WTC11 (cell line): Measurements from ENCODE around the gene C14orf132. TPM values are rescaled to one million over a fixed set of nuclear protein-coding genes. Genes with fewer than 3 reads are reported as not detected.
A peak's percentile ranks its signal among the peaks of the same experiment; 100 is the strongest.

Experiments used
- ATAC-seq: fragments of 200-7000 bp; cut with Tn5 transposase; 2 replicates; pipeline ENCODE4 v1.10.0; 2021; ENCODE audit warnings: mild to moderate bottlenecking, moderate library complexity
- CTCF ChIA-PET: fragments of 300-600 bp; sonication (Branson Sonifier 250); formaldehyde crosslinking; loops from one replicate; lab custom pipeline; 2021; ENCODE audit warnings: antibody characterized with exemption; lab: Charles Lee
- POLR2A ChIA-PET: fragments of 350-600 bp; sonication (Branson Sonifier 250); formaldehyde crosslinking; loops from one replicate; lab custom pipeline; 2021; ENCODE audit warnings: antibody characterized with exemption; lab: Charles Lee
- DNase-seq: peaks from one replicate; pipeline ENCODE4 v3.0.0; 2021; ENCODE audit warnings: low spot score
- H3K27ac Mint-ChIP-seq: 2 replicates; pipeline ENCODE4 v1.8.0; 2021; ENCODE audit warnings: mixed read lengths
- H3K27me3 Mint-ChIP-seq: 2 replicates; pipeline ENCODE4 v1.8.0; 2021; ENCODE audit warnings: low read depth, mild to moderate bottlenecking, moderate library complexity, mixed read lengths
- H3K36me3 Mint-ChIP-seq: 2 replicates; pipeline ENCODE4 v1.8.0; 2021; ENCODE audit warnings: mixed read lengths
- H3K4me1 Mint-ChIP-seq: 2 replicates; pipeline ENCODE4 v1.8.0; 2022; ENCODE audit warnings: mixed read lengths
- H3K4me3 Mint-ChIP-seq: 2 replicates; pipeline ENCODE4 v1.8.0; 2021; ENCODE audit warnings: mild to moderate bottlenecking, moderate library complexity, mixed read lengths
- H3K9me3 Mint-ChIP-seq: 2 replicates; pipeline ENCODE4 v1.8.0; 2021; ENCODE audit warnings: mixed read lengths
- AFF4 ChIP-seq: sonication (generic); formaldehyde crosslinking; IDR thresholded peaks from 2 replicates; pipeline ENCODE4 v1.8.1; 2023; ENCODE audit warnings: mild to moderate bottlenecking, missing genetic modification reagents, borderline replicate concordance
- ATF1 ChIP-seq: sonication (generic); formaldehyde crosslinking; IDR thresholded peaks from 2 replicates; pipeline ENCODE4 v1.8.1; 2023; ENCODE audit warnings: mild to moderate bottlenecking, moderate library complexity, missing genetic modification reagents
- MAX ChIP-seq: sonication (generic); formaldehyde crosslinking; IDR thresholded peaks from 2 replicates; pipeline ENCODE4 v1.8.0; 2022; ENCODE audit warnings: mild to moderate bottlenecking, missing genetic modification reagents
- PRRX2 ChIP-seq: fragments of 250-450 bp; sonication (Bioruptor Pico); IDR thresholded peaks from 2 replicates; pipeline ENCODE4 v1.8.0; 2021; ENCODE audit warnings: mild to moderate bottlenecking
- RORB ChIP-seq: fragments of 250-450 bp; sonication (Bioruptor Pico); IDR thresholded peaks from 2 replicates; pipeline ENCODE4 v1.9.0; 2021; ENCODE audit warnings: mild to moderate bottlenecking
- SOX15 ChIP-seq: fragments of 250-450 bp; sonication (Bioruptor Pico); IDR thresholded peaks from 2 replicates; pipeline ENCODE4 v1.9.0; 2021; ENCODE audit warnings: mild to moderate bottlenecking
- SP1 ChIP-seq: sonication (generic); formaldehyde crosslinking; conservative IDR thresholded peaks from 2 replicates; pipeline ENCODE4 v1.8.1; 2022; ENCODE audit warnings: missing genetic modification reagents
- ZMAT4 ChIP-seq: fragments of 250-450 bp; sonication (Bioruptor Pico); IDR thresholded peaks from 2 replicates; pipeline ENCODE4 v1.9.0; 2021; ENCODE audit warnings: mild to moderate bottlenecking
- ZNF138 ChIP-seq: sonication (generic); formaldehyde crosslinking; conservative IDR thresholded peaks from 2 replicates; pipeline ENCODE4 v1.8.1; 2022; ENCODE audit warnings: mild to moderate bottlenecking, moderate library complexity, missing genetic modification reagents
- ZNF263 ChIP-seq: sonication (generic); formaldehyde crosslinking; IDR thresholded peaks from 2 replicates; pipeline ENCODE4 v1.8.1; 2022; ENCODE audit warnings: low read depth, mild to moderate bottlenecking, moderate library complexity, missing genetic modification reagents
- ZNF416 ChIP-seq: fragments of 250-450 bp; sonication (Bioruptor Pico); IDR thresholded peaks from 2 replicates; pipeline ENCODE4 v1.9.0; 2021; ENCODE audit warnings: mild to moderate bottlenecking, inconsistent platforms
- total RNA-seq: library from RNA; stranded (reverse); gene quantifications from 3 replicates; pipeline ENCODE4 v1.2.3, GENCODE V29; 2021
- TF ChIP-seq, protein P1 (sequence below): sonication (generic); formaldehyde crosslinking; IDR thresholded peaks from 2 replicates; pipeline ENCODE4 v1.8.1; 2022; ENCODE audit warnings: low read depth, missing genetic modification reagents, borderline replicate concordance
- TF ChIP-seq, protein P2 (sequence below): sonication (generic); formaldehyde crosslinking; IDR thresholded peaks from 2 replicates; pipeline ENCODE4 v1.8.0; 2022; ENCODE audit warnings: mild to moderate bottlenecking, missing genetic modification reagents
- TF ChIP-seq, protein P3 (sequence below): fragments of 250-450 bp; sonication (Bioruptor Pico); IDR thresholded peaks from 2 replicates; pipeline ENCODE4 v1.8.0; 2021; ENCODE audit warnings: mild to moderate bottlenecking
- TF ChIP-seq, protein P4 (sequence below): sonication (generic); formaldehyde crosslinking; IDR thresholded peaks from 2 replicates; pipeline ENCODE4 v1.8.0; 2023; ENCODE audit warnings: missing genetic modification reagents
- TF ChIP-seq, protein P5 (sequence below): sonication (generic); formaldehyde crosslinking; IDR thresholded peaks from 2 replicates; pipeline ENCODE4 v1.8.0; 2023; ENCODE audit warnings: missing genetic modification reagents, mild to moderate bottlenecking, borderline replicate concordance
- TF ChIP-seq, protein P6 (sequence below): sonication (generic); formaldehyde crosslinking; IDR thresholded peaks from 2 replicates; pipeline ENCODE4 v1.8.1; 2022; ENCODE audit warnings: mild to moderate bottlenecking, missing genetic modification reagents, moderate library complexity, borderline replicate concordance

Gene C14orf132
- total RNA-seq, 1 experiment from 2014 or later = 14.1 TPM

DNA sequence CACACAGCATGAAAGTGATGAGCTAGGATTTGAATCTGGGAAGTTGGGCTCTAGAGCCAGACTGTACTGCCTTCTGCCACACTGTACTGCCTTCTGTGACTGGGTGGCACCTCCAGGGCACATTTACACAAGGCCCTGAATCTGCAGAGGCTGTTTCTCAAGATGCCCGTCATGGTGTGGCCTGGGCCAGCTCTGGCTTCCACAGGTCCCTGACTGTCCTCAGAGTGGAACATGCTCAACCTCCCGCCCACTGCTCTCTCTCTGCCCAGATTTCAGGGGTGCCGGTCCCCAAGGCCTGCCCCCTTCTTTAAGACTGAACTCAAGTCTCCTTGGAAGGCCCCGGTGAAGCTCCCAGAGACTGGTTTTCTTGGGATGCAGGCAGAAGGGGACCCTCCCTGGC lies 50.2 kb downstream of the C14orf132 start:
- CTCF ChIA-PET = interaction anchor here (2.0 to 3.4 kb wide), 3 partner anchors 9 to 33 kb away, joined by 6 to 14 read pairs (median 14); no protein-coding TSS in a partner anchor
- Mint-ChIP-seq H3K9me3 (no peaks in the 10 kb centered on the region), H3K27me3 (no peaks in the 10 kb centered on the region), H3K36me3 (peaks cover 11% of the 10 kb centered on the region), H3K27ac (no peak overlapping the region), H3K4me3 (no peak overlapping the region), H3K4me1 (peaks cover 8% of the 10 kb centered on the region)
- TF ChIP-seq SP1 (CRISPR knock-in tag) (no peak), AFF4 (CRISPR knock-in tag) (no peak), ATF1 (CRISPR knock-in tag) (no peak), ZNF416 (no peak)
- TF ChIP-seq, protein P1, sequence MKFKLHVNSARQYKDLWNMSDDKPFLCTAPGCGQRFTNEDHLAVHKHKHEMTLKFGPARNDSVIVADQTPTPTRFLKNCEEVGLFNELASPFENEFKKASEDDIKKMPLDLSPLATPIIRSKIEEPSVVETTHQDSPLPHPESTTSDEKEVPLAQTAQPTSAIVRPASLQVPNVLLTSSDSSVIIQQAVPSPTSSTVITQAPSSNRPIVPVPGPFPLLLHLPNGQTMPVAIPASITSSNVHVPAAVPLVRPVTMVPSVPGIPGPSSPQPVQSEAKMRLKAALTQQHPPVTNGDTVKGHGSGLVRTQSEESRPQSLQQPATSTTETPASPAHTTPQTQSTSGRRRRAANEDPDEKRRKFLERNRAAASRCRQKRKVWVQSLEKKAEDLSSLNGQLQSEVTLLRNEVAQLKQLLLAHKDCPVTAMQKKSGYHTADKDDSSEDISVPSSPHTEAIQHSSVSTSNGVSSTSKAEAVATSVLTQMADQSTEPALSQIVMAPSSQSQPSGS (CRISPR knock-in tag) = no peak
- POLR2A ChIA-PET = no interaction called here
- no peak for ATAC-seq
- DNase-seq = no peak

DNA sequence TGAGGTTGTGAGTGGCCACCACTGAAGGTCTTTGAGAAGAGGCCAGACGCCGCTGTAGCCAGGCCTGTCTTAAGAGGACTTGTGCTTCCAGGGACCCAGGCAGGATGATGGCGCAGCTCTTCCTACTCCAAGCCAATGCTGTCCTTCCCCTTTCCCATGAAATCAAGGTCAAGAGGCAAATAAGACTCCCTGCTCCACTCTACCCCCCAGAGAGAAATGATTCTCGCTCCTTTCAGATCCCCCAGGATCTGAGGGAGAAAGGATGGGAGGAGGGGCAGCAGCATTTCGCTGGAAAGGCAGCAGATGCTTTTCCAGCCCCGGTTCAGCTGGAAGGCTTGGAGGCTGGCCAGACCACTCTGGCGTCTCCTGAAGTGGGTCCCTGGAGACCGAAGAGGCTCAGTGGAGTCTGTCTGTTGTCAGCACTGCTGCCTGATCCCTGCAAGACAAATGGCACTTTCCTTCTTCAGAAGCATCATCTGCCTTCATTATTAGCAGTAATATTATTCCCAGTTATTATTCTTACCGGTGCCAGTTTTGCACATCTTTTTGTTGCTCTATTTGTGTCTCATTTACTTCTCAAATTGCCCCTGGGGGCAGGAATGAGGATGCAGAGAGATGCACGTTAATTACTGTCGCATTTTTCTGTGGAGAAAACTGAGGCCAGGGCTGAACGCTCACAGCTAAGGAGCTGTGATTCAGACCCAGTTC lies 51.4 kb downstream of the C14orf132 start:
- no peaks in the 10 kb centered on the region for H3K27me3 Mint-ChIP-seq
- ChIA-PET POLR2A (interaction anchor here (0.7 to 1.5 kb wide), 2 partner anchors 40 to 122 kb away, joined by 3 to 4 read pairs; no protein-coding TSS in a partner anchor), CTCF (interaction anchor here (0.8 to 3.4 kb wide), 5 partner anchors 8 to 185 kb away, joined by 3 to 14 read pairs (median 6); no protein-coding TSS in a partner anchor)
- H3K4me3 Mint-ChIP-seq = no peak overlapping the region
- DNase-seq (no peak), ATAC-seq (peak; percentile 26; the same call in 1 of the 2 replicates)
- no peak overlapping the region for H3K27ac Mint-ChIP-seq
- peaks cover 11% of the 10 kb centered on the region for H3K36me3 Mint-ChIP-seq
- no peaks in the 10 kb centered on the region for H3K9me3 Mint-ChIP-seq
- peaks cover 8% of the 10 kb centered on the region for H3K4me1 Mint-ChIP-seq
- TF ChIP-seq, protein P2, sequence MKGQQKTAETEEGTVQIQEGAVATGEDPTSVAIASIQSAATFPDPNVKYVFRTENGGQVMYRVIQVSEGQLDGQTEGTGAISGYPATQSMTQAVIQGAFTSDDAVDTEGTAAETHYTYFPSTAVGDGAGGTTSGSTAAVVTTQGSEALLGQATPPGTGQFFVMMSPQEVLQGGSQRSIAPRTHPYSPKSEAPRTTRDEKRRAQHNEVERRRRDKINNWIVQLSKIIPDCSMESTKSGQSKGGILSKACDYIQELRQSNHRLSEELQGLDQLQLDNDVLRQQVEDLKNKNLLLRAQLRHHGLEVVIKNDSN (CRISPR knock-in tag) = no peak
- TF ChIP-seq, protein P3, sequence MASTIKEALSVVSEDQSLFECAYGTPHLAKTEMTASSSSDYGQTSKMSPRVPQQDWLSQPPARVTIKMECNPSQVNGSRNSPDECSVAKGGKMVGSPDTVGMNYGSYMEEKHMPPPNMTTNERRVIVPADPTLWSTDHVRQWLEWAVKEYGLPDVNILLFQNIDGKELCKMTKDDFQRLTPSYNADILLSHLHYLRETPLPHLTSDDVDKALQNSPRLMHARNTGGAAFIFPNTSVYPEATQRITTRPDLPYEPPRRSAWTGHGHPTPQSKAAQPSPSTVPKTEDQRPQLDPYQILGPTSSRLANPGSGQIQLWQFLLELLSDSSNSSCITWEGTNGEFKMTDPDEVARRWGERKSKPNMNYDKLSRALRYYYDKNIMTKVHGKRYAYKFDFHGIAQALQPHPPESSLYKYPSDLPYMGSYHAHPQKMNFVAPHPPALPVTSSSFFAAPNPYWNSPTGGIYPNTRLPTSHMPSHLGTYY = no peak
- TF ChIP-seq, protein P4, sequence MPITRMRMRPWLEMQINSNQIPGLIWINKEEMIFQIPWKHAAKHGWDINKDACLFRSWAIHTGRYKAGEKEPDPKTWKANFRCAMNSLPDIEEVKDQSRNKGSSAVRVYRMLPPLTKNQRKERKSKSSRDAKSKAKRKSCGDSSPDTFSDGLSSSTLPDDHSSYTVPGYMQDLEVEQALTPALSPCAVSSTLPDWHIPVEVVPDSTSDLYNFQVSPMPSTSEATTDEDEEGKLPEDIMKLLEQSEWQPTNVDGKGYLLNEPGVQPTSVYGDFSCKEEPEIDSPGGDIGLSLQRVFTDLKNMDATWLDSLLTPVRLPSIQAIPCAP (CRISPR knock-in tag) = no peak
- TF ChIP-seq, protein P5, sequence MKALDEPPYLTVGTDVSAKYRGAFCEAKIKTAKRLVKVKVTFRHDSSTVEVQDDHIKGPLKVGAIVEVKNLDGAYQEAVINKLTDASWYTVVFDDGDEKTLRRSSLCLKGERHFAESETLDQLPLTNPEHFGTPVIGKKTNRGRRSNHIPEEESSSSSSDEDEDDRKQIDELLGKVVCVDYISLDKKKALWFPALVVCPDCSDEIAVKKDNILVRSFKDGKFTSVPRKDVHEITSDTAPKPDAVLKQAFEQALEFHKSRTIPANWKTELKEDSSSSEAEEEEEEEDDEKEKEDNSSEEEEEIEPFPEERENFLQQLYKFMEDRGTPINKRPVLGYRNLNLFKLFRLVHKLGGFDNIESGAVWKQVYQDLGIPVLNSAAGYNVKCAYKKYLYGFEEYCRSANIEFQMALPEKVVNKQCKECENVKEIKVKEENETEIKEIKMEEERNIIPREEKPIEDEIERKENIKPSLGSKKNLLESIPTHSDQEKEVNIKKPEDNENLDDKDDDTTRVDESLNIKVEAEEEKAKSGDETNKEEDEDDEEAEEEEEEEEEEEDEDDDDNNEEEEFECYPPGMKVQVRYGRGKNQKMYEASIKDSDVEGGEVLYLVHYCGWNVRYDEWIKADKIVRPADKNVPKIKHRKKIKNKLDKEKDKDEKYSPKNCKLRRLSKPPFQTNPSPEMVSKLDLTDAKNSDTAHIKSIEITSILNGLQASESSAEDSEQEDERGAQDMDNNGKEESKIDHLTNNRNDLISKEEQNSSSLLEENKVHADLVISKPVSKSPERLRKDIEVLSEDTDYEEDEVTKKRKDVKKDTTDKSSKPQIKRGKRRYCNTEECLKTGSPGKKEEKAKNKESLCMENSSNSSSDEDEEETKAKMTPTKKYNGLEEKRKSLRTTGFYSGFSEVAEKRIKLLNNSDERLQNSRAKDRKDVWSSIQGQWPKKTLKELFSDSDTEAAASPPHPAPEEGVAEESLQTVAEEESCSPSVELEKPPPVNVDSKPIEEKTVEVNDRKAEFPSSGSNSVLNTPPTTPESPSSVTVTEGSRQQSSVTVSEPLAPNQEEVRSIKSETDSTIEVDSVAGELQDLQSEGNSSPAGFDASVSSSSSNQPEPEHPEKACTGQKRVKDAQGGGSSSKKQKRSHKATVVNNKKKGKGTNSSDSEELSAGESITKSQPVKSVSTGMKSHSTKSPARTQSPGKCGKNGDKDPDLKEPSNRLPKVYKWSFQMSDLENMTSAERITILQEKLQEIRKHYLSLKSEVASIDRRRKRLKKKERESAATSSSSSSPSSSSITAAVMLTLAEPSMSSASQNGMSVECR (CRISPR knock-in tag) = no peak
- TF ChIP-seq PRRX2 (CRISPR knock-in tag) = no peak
- TF ChIP-seq SOX15 (CRISPR knock-in tag) = no peak
- no peak for TF ChIP-seq MAX (CRISPR knock-in tag)
- no peak for TF ChIP-seq ZNF263
- no peak for TF ChIP-seq RORB (CRISPR knock-in tag)
- no peak for TF ChIP-seq ZMAT4 (CRISPR knock-in tag)
- no peak for TF ChIP-seq ZNF138 (CRISPR knock-in tag)
- TF ChIP-seq, protein P6, sequence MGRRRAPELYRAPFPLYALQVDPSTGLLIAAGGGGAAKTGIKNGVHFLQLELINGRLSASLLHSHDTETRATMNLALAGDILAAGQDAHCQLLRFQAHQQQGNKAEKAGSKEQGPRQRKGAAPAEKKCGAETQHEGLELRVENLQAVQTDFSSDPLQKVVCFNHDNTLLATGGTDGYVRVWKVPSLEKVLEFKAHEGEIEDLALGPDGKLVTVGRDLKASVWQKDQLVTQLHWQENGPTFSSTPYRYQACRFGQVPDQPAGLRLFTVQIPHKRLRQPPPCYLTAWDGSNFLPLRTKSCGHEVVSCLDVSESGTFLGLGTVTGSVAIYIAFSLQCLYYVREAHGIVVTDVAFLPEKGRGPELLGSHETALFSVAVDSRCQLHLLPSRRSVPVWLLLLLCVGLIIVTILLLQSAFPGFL (CRISPR knock-in tag) = no peak
